Eye (tissue), 1 donor: ENCODE results near the gene DNASE2.
"Not testable (repeated sequence)": the region's sequence is repeated elsewhere in the genome, so short reads cannot be mapped to it uniquely, and the experiment has no call there.

ENCODE experiments used
- DNase-seq: peaks from one replicate; pipeline ENCODE4 v3.0.0-alpha.2; 2015

Gene DNASE2, protein sequence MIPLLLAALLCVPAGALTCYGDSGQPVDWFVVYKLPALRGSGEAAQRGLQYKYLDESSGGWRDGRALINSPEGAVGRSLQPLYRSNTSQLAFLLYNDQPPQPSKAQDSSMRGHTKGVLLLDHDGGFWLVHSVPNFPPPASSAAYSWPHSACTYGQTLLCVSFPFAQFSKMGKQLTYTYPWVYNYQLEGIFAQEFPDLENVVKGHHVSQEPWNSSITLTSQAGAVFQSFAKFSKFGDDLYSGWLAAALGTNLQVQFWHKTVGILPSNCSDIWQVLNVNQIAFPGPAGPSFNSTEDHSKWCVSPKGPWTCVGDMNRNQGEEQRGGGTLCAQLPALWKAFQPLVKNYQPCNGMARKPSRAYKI

DNA sequence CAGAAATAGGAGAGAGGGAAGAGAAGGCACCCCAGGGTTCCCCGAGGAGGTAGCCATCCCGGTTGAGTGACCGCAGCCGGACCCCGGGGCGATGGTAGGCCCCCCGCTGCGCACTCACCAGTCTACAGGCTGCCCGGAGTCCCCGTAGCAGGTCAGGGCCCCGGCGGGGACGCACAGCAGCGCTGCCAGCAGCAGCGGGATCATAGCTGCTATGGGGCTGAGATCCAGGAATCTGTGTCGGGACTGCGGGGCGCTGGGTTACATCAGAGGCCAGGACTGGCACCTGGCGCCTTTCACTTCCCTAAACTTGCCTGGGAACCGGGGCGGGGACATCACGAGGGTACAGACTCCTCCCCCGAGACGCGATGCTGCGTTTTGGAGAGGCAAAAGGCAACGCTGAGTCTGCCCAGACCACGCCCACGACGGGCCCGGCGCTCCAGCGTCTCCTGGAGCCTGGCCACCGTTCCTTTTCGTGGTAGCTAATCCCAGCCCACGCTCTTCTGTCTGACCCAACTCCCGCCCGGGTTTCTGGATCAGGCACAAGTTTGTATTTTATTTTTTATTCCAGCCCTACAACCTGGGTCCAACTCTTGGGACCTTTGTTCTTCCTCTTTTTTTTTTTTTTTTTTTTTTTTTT is at the start of gene DNASE2:
Gene DNASE2 (minus strand): TSS at position 278 of the 637 bp plus-strand sequence. CDS start 74 bp downstream, at position 204.
- peak; percentile 94 for DNase-seq

DNA sequence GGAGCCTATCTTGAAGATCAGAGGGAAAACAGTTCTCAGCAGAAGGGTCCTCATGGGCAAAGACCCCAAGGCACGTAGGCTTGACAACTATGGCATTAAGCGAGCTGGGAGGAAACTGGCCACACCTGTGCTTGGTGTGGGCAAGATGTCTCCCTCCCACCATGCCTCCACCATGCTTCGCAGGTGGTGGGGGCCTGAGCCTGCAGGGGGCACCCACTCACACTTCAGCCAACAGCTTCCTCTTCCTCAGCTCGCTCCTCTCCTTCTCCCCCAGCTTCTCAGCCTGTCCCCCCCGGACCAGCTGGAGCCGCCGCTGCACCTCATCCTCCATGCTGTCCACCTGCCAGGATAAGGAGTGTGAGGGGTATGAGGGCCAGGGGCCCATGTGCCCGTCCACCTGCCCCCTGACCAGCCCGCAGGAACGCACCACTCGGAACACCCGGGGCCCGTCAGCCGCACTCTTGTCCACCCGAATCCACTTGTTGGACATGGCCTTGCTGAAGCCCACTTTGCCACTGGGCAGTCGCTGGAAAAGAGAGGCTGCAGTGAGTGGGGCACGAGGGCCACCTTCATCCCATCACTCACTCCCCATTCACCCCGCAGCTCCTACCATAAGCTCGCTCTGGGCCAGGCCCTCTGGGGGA is 48.9 kb upstream of the DNASE2 start:
- no peak for DNase-seq

DNA sequence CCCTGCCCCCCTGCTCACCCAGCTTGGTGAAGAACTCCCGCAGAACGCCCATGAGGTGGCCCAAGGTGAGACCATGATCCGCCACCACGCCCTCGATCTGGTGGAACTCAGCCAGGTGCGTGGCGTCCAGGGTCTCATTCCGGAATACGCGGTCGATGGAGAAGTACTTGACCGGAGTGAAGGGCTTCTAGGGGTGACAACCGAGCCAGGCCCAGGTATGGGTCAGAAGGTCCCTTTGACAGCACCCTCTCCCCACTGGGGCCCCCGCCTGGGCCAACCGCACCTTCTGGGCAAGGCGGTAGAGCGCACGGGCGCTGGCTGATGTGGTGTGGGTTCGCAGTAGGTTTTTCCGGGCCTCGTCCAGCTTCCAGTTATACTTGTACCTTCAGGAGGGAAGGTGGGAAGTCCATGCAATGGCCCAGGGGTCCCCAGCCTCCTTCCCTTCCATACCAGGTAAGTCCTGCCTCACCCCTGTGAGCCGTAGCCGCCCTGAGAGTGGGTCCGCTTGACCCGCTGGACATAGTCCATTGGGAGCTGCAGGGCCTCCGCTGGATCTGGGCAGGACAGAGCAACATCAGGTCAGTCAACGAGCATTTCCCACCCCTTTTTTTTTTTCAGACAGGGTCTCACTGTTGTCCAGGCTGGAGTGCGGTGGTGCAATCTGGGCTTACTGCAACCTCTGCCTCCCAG is 43.5 kb upstream of the DNASE2 start:
- DNase-seq: no peak

DNA sequence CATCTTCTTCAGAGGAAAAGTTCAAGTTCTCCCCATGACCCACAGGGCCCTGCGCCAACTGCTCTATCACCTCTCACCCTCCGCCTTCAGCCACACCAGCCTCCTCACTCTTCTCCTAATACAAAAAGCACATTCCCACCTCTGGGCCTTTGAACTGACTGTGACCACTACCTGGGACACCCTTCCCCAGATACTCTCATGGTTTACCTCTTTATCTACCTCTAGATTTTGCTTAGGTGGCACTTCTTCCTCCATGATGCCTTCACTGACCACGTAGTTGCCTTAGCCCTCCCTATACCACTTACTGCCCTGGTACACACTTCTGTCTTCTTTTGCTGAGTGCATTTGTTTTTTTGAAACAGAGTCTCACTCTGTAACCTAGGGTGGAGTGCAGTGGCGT is 41.7 kb upstream of the DNASE2 start:
- DNase-seq: no peak

DNA sequence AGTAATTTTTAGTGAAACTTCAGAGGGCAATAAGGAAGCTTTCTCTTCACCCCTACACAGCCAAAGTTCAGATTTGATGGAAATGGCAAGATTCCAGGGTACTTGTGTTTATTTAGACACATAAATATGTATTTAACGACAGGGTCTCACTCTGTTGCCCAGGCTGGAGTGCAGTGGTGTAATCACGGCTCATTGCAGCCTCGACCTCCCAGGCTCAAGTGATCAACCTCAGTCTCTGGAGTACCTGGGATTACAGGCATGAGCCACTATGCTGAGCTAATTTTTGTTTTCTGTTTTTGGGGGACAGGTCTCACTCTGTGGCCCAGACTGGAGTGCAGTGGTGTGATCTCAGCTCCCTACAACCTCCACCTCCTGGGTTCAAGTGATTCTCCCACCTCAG is 39.8 kb upstream of the DNASE2 start:
- no peak for DNase-seq

DNA sequence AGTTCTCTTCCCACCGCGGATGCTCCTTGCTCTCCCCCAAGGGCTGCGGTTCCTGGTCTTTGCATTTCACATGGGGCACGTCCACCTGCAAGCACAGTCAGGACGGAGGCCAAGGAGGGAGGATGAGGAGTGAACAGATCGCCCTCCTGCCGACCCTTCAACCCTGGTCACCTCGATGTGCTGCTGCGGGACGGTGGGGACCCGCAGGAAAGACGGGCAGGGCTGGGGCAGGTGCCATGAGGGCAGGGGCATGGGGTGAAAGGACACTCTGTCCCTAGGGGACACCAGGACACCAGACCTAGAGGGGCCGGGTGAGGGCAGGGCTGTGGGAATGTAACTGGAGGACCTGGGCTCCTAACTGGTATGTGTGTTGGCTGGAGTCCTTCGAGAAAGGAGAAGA is 37.0 kb upstream of the DNASE2 start:
- no peak for DNase-seq

DNA sequence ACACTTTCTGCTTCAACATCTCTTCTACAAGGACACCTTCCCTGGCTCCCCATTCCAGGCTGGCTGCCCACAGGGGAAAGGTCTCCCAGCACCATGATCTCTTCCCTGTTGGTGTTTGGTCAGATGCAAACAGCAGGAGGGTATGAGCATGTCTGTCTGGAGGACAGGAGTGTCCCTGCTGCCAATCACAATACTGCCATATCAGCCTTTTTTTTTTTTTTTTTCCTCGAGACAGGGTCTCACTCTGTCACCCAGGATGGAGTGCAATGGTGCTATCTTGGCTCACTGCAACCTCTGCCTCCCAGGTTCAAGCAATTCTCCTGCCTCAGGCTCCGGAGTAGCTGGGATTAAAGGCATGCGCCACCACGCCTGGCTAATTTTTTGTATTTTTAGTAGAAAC is 34.6 kb upstream of the DNASE2 start:
- not testable (repeated sequence) for DNase-seq

DNA sequence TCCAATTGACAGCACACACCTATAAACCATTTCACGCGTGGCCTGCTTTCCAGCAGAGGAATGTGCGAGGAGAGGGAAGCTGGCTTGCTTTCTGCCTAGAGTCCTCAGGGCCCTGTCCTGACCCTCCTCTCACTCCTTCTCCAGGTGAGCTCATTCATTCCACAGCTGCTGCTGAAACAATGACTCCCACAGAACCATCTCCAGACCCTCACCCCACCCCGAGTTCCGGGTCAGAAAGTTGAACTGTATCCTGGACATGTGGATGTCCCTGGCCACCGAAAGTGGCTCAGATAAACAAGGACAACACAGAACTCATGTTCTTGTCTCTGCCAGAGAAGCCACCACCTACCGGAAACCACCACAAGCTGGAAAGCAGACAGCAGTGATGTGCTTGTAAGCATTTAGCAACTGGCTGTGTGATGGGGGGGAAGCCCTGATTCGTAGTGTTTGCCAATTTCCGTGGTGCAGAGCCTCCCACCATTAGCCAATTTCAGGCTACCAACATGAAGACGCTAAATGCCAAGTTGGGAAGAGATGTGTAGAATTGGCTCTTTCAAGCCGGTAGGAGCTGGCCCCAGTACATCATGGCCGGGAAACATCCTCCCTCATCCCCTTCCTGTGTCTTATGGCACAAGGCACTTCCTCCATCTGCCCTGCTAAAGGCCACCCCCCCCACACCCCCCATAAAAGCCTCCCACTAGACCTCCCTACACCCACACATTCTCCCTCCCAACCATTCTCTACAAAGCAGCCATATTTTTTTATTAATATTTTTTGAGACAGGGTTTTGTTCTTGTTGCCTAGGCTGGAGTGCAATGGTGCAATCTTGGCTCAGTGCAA is 32.8 kb upstream of the DNASE2 start:
- DNase-seq: no peak

DNA sequence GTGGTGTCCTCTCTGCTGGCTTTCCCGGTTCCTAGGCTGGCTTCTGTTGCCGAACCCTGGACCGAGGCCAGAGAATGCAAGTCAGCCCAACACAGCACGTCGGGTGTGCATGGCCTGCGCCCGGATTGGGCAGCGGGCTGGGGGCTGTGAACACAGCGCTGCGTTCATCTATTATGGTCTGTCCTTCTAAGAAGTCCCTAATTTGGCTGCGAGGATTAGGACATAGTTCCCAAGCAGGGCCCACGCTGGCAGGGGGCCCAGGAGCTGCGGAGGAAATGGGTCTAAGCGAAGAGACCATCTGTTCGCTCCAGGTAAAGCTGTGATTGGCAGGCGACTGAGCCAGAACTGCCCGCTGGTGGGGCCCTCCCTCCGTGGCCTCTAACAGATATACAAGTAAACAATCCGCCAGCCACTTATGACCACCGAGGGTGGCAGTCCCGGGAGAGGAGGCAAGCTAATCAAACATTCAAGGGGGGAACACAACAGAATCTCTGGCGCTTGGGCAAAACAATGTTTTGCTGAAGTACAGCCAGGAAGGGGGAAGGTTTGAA is 31.8 kb upstream of the DNASE2 start:
- peak; percentile 85 for DNase-seq

DNA sequence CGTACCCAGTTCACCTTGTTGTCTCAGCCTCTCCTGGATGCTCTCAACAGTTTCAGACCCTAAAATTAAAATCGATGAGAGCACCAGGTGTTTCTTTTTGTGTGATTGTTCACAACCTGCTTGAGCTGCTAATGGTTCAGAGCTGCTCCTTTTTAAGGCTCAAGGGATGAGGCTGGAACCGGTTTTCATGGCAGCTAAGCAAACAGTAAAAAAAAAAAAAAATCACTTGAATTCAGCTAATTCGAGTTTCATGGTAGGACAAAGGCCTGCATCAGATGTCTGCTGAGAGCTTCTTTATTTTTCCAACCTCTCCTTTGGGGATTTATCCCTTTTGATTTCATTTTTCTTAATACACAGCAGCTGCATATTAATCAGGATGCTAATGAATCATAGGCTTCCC is 31.3 kb upstream of the DNASE2 start:
- no peak for DNase-seq

DNA sequence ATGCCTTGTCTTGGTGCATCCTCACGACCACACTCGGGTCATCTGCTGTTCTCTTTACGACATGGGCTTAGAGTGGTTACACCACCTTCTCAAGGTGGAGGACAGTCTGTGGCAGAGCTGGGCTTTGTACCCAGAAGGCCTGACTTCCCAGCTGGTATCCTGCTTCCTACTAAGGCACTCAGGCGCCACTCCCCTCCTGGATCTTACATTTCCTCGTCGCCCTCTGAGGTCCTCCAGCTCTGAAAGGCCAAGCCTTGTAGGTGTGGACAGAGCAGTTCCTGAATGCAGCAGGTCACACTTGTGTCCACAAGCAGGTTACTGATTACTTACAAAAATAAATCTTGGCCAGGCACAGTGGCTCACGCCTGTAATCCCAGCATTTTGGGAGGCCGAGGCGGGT is 25.9 kb upstream of the DNASE2 start:
- DNase-seq: no peak

DNA sequence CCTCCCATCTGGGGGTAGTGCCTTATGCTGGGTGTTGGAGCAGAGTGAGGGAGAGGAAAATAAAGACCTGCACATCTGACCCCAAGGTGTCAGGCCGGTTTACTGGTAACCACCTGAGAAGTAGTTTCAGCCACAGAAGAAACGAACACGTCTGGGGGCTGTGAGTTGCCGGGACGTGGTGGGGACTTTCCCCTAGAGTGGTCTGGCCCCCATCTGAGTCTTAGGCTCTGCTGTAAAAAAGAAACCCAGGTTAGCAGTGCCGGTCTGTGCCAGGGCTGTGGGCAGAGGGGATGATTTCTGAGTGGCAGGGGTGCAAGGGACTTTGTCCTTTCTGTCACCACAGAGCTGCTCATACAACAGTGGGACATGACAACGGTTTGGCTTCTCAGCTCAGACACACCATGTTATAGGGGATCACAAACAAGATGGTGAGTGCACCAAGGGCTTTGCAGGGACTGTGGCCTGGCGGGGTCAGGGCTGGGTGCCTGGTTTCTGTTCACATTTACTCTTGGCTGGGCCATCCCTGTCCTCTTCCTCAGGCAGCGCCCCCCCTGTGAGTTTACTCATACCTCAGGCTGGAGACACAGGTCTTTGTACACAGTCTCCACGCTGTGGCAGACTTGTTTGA is 18.8 kb upstream of the DNASE2 start:
- no peak for DNase-seq

DNA sequence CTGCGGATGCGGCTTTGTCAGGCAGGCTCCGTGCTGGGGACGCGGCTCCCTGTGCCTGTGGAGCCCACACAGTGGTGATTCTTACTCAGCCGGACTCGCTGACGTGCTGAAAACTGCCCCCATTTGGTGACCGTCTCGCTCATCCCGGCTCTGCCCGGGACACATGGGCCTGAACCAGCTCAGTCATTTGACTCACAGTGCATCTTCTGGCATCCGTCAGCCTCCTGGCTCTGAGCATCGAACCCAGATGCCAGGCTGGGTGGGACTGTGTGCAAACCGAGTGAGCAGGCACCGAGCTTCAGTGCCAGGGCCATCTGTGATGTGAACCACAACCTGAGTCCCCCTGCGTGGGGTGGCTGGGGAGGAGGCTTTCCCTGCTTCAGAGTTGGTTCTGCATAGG is 15.2 kb upstream of the DNASE2 start:
- no peak for DNase-seq

DNA sequence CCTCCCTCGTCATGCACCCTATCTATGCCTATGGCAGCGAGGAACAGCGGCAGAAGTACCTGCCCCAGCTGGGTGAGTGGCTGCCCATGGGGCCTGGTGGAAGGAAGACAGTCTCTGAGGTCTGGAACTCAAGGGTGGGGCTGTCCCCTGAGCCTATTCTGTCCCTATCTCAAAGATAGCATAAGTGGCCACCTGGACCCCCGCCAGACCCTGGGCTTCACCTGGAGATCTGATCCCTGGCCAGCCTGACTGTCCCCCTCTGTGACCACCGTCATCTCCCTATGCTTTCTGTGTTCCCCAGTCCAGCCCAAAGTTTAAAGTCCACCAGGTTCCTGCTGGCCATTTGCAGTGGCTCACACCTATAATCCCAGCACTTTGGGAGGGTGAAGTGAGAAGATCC is 12.3 kb upstream of the DNASE2 start:
- DNase-seq: no peak

DNA sequence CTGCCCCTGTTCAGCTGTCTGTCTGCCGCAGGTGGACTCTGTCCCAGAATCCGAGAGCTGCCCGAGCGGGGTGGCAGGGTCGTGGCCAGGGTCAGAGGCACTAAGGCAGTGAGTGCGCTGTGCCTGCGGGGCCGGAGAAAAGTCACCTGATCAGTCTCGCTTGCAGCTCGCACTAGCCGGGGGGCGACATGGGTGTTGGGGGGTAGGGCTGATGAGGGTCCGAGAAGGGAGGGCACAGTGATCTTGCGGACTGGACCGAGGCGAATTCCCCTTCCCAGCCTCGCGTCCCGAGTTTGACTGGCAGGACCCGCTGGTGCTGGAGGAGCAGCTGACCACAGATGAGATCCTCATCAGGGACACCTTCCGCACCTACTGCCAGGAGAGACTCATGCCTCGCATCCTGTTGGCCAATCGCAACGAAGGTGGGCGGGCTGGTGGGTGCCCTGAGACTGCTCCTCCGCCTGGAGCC is 10.3 kb upstream of the DNASE2 start:
- DNase-seq: no peak

DNA sequence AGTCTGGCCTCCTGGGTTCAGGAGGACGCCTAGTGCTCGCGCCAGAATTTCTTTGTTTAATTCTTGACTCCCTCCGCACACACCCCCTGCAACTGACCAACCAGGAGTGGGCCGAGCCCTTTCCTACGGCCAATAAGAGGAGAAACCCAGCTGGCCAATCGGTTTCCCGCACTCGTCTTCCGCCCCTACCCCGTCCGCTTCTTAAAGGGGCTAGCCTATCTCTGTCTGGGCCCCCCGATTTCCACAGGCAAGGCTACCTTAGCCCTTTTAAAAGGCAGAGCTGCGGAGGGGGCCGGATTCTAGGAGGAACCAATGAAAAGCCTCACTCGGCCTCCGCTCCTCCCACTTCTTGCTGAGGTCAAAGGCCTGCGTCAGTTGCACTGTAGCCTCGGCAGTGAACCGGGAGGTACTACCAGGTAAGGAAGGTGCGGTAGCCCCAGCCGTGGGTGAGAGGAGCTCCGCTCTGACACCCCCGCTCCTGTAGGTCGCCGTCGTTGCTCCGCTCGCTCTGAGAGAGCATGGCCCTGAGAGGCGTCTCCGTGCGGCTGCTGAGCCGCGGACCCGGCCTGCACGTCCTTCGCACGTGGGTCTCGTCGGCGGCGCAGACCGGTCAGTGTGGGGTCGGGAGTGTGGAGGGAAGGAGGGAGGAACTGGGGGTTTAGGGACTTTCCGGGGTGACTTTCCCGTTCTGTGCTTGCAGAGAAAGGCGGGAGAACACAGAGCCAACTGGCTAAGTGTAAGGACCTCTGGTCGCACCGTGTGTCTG is 9.7 kb upstream of the DNASE2 start, which contains the start of gene GCDH:
Gene GCDH (plus strand): TSS at position 374 of the 766 bp plus-strand sequence. CDS start 145 bp downstream, at position 519.
- DNase-seq: peak; percentile 99

DNA sequence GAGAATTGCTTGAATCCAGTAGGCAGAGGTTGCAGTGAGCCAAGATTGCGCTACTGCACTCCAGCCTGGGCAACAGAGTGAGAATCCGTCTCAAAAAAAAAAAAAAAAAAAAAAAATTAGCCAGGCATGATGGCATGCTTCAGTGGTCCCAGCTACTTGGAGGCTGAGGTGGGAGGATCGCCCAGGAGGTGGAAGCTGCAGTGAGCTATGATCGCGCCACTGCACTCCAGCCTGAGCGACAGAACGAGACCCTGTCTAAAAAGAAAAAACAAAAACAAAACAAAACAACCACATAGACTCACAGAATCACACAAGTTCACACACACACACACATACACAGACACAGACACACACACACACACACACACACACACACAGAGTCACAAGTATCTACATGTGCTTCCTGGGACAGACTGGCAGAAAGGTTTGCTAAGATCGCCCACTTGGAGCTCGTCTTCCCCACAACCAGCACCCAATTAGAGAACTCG is 9.1 kb upstream of the DNASE2 start:
- DNase-seq: not testable (repeated sequence)

DNA sequence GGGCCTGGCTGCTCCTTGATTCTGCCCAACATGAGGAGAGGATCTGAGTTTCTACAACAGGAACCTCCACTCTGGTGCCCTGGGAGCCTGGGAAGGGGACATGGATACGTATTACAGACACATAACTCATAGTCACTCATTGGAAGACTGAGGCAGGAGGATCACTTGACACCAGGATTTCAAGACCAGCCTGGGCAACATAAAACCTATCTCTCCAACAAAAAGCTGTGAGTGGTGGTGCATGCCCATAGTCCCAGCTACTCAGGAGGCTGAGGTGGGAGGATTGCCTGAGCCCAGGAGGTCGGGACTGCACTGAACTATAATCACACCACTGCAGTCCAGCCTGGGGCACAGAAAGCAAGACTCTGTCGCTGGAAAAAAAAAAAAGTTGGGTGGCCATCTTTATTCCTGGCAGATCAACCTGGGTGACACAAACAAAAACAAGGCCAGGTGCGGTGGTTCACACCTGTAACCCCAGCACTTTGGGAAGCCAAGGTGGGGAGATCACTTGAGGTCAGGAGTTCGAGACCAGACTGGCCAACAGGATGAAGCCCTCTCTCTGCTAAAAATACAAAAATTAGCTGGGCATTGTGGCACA is 6.9 kb upstream of the DNASE2 start:
- DNase-seq: no peak

DNA sequence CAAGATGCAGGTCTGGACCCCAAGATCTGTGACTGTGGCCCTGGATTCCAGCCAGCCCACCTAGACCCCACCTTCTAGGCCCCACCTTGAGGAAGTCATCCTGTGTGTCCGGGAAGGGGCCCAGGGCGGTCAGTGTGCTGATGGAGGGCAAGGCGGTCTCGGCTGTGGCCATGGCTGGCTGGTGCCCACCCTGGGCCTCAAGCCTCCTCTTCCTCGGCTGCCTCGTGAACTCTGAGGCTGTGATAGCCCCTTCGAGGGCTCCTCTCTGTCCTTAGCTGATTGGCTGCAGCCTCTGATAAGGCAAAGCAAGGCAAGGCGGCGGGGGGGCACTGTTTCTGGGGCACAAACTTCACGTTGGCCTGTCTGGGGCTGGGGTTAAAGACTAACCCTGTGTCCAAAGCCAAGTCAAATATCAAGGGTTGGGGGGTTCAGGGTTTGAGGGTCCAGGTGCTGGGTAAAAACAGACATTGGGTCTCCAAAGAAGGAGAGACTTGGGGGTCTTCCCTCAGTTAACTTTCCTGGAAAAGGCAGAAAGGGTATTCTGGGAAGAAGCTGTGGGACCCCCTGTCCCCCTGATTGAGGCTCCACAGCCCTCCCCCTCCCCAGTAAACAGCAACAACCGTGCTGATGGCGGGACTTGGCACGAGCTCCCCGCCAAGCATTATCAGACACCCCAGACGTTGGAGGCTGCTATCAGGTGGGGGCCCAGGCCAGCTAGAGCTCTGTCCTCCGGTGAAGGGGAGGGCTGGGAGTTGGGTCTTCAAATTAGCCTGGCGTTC is 5.9 kb upstream of the DNASE2 start, which contains the start of gene KLF1:
Gene KLF1 (minus strand): TSS at position 233 of the 779 bp plus-strand sequence. CDS start 61 bp downstream, at position 172.
- no peak for DNase-seq
